ENCODE data around the gene GSG1L2.

GRCh38 chr17:9821921-9822320 lies at the start of gene GSG1L2:
- TF ChIP-seq CTCF (IDR thresholded peaks at IDR 0.05; ENCODE audit: poor library complexity) (no peak), EZH2 (IDR thresholded peaks at IDR 0.05; ENCODE audit: borderline replicate concordance) (no peak), EZH2phosphoT487 (IDR thresholded peaks at IDR 0.05; ENCODE audit: low read depth, severe bottlenecking, unreplicated experiment) (no peak)

Data from hepatocyte (in vitro differentiated cells).